SK-N-SH (cell line): ENCODE measurements around the gene UGT1A10.

Source experiments
- ELF1 ChIP-seq: IDR thresholded peaks from 2 replicates; pipeline ENCODE4 v1.4.0; 2012
- EP300 ChIP-seq, 2 experiments: IDR thresholded peaks; 2 replicates each; pipeline versions ENCODE4 v1.4.0 to v1.6.1; 2012; ENCODE audit warnings: borderline replicate concordance in 1 of 2, low read depth in 1 of 2, low read length in 1 of 2
- EZH2phosphoT487 ChIP-seq: fragments of 200-600 bp; sonication (generic); IDR thresholded peaks from 2 replicates; pipeline ENCODE4 v1.6.1; 2017; ENCODE audit warnings: low read depth, mixed run types, mild to moderate bottlenecking, antibody characterized with exemption, moderate library complexity, borderline replicate concordance
- NRF1 ChIP-seq: IDR thresholded peaks from 2 replicates; pipeline ENCODE4 v1.6.1; 2012; ENCODE audit warnings: low read depth, mild to moderate bottlenecking, low read length
- RCOR1 ChIP-seq: fragments of 150-350 bp; IDR thresholded peaks from 2 replicates; pipeline ENCODE4 v1.6.1; 2017; ENCODE audit warnings: antibody characterized with exemption, low read length
- ZBTB33 ChIP-seq: IDR thresholded peaks from 2 replicates; pipeline ENCODE4 v1.4.0; 2012; ENCODE audit warnings: low read depth, borderline replicate concordance
- TF ChIP-seq, protein P1 (sequence below): fragments of 200-600 bp; sonication (generic); IDR thresholded peaks from 2 replicates; pipeline ENCODE4 v1.6.1; 2017; ENCODE audit warnings: antibody characterized with exemption, mild to moderate bottlenecking, moderate library complexity

DNA sequence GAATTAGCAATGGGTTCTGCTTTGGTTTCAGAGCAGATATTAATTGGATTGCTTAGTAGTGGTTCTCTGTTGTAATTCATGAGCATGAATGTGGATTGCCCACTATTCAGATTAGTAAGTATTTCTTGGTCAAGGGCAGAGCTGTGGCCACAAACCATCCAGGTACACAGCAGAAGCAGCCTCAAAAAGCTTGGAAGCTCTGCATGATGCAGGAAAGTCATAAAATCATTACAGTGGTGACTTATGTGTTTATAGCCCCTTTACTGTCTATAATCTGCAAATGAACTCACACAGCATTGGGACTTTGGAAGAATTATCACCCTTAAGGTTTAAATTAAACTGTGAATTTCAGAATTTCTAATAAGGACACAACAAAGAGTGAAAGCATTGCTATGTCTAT lies 121.9 kb downstream of the UGT1A10 start:
- TF ChIP-seq, protein P1, sequence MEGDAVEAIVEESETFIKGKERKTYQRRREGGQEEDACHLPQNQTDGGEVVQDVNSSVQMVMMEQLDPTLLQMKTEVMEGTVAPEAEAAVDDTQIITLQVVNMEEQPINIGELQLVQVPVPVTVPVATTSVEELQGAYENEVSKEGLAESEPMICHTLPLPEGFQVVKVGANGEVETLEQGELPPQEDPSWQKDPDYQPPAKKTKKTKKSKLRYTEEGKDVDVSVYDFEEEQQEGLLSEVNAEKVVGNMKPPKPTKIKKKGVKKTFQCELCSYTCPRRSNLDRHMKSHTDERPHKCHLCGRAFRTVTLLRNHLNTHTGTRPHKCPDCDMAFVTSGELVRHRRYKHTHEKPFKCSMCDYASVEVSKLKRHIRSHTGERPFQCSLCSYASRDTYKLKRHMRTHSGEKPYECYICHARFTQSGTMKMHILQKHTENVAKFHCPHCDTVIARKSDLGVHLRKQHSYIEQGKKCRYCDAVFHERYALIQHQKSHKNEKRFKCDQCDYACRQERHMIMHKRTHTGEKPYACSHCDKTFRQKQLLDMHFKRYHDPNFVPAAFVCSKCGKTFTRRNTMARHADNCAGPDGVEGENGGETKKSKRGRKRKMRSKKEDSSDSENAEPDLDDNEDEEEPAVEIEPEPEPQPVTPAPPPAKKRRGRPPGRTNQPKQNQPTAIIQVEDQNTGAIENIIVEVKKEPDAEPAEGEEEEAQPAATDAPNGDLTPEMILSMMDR: no peak
- no peak for TF ChIP-seq EP300 (IDR thresholded peaks at IDR 0.05; ENCODE audit: borderline replicate concordance in 1 of 2, low read depth in 1 of 2, low read length in 1 of 2)
- TF ChIP-seq ZBTB33: no peak
- TF ChIP-seq RCOR1: no peak
- no peak for TF ChIP-seq ELF1
- no peak for TF ChIP-seq EZH2phosphoT487
- no peak for TF ChIP-seq NRF1
